NCI-H146 (cell line): ENCODE measurements around the gene MRPS23.
"Not testable (repeated sequence)": the region's sequence is repeated elsewhere in the genome, so short reads cannot be mapped to it uniquely, and the experiment has no call there.

Experiments
- DNase-seq: peaks from one replicate; lab custom pipeline; 2025; lab: John Stamatoyannopoulos, UW

MRPS23 gene

GRCh38 chr17:57862694-57863667 lies 13.1 kb upstream of the MRPS23 start:
- no peak for DNase-seq

GRCh38 chr17:57861790-57862693 lies 12.2 kb upstream of the MRPS23 start:
- peak; percentile 43 for DNase-seq

- no peak for DNase-seq
Observed at GRCh38 chr17:57861000-57861789, 11.4 kb upstream of the MRPS23 start.

GRCh38 chr17:57860414-57860999 lies 10.7 kb upstream of the MRPS23 start:
- no peak for DNase-seq

GRCh38 chr17:57859601-57860413 lies 10.0 kb upstream of the MRPS23 start:
- no peak for DNase-seq

- no peak for DNase-seq
Observed at GRCh38 chr17:57858838-57859237, 9.0 kb upstream of the MRPS23 start.

GRCh38 chr17:57856792-57857620 lies 7.2 kb upstream of the MRPS23 start:
- no peak for DNase-seq

- DNase-seq, result no peak
Observed at GRCh38 chr17:57855391-57856035, 5.7 kb upstream of the MRPS23 start.

- DNase-seq, result no peak
Observed at GRCh38 chr17:57853695-57854094, 3.9 kb upstream of the MRPS23 start.

GRCh38 chr17:57852955-57853328 lies 3.1 kb upstream of the MRPS23 start:
- DNase-seq, result no peak

GRCh38 chr17:57852092-57852954 lies 2.5 kb upstream of the MRPS23 start:
- DNase-seq, result no peak

- no peak for DNase-seq
Observed at GRCh38 chr17:57849163-57849873, 526 bp downstream of the MRPS23 start.

- not testable (repeated sequence) for DNase-seq
Observed at GRCh38 chr17:57846056-57846945, 3.5 kb downstream of the MRPS23 start.

GRCh38 chr17:57842280-57842679 lies 7.6 kb downstream of the MRPS23 start:
- DNase-seq, result no peak

- no peak for DNase-seq
Observed at GRCh38 chr17:57839571-57839923, 10.3 kb downstream of the MRPS23 start.

- DNase-seq, result no peak
Observed at GRCh38 chr17:57838857-57839570, 10.8 kb downstream of the MRPS23 start.
